GM12891 (cell line): ENCODE data around the gene RIPOR3.

Experiments used
- DNase-seq: peaks from one replicate; pipeline ENCODE4 v3.0.0; 2011; ENCODE audit warnings: low spot score; ENCODE audit not compliant: insufficient read length
- FAIRE-seq: peaks from 2 replicates; lab custom pipeline; 2011; peaks lifted over from hg19 to GRCh38; lab: Jason Lieb, UNC
- PAX5 ChIP-seq: IDR thresholded peaks from 2 replicates; pipeline ENCODE4 v1.6.1; 2011; ENCODE audit warnings: low read length, moderate library complexity, mild to moderate bottlenecking; ENCODE audit not compliant: insufficient read depth, severe bottlenecking
- POLR2A ChIP-seq: IDR thresholded peaks from 2 replicates; pipeline ENCODE4 v1.6.1; 2011; ENCODE audit warnings: low read depth, low read length, control low read depth
- POLR2AphosphoS5 ChIP-seq: IDR thresholded peaks from 2 replicates; pipeline ENCODE4 v1.6.1; 2011; ENCODE audit warnings: low read depth, low read length, control low read depth
- POU2F2 ChIP-seq: IDR thresholded peaks from 2 replicates; pipeline ENCODE4 v1.6.1; 2011; ENCODE audit warnings: low read depth, mild to moderate bottlenecking, control low read depth, low read length, moderate library complexity
- SPI1 ChIP-seq: IDR thresholded peaks from 2 replicates; pipeline ENCODE4 v1.6.1; 2011; ENCODE audit warnings: low read depth, low read length, control low read depth
- TAF1 ChIP-seq: IDR thresholded peaks from 2 replicates; pipeline ENCODE4 v1.6.1; 2011; ENCODE audit warnings: low read depth, low read length, control low read depth

RIPOR3 gene

GRCh38 chr20:50587291-50587961 lies 103.9 kb downstream of the RIPOR3 start:
- TF ChIP-seq POLR2A (peak; percentile 27; the same call in 1 of the 2 replicates), SPI1 (no peak)
- DNase-seq: no peak
- FAIRE-seq: no peak

- FAIRE-seq (no peak), DNase-seq (no peak)
- no peak for TF ChIP-seq PAX5
- no peak for TF ChIP-seq POLR2A
- no peak for TF ChIP-seq TAF1
- TF ChIP-seq SPI1: no peak
- TF ChIP-seq POLR2AphosphoS5: 0 out of 2 replicates have a peak, but pooled peaks have one; percentile 27
- TF ChIP-seq POU2F2: no peak
Measured at GRCh38 chr20:50586531-50587232, 104.7 kb downstream of the RIPOR3 start.

- FAIRE-seq (no peak), DNase-seq (no peak)
- TF ChIP-seq SPI1 (no peak), PAX5 (no peak), POLR2AphosphoS5 (no peak; the same call in 1 of the 2 replicates), POU2F2 (no peak), TAF1 (no peak), POLR2A (no peak)
Measured at GRCh38 chr20:50585678-50586077, 105.7 kb downstream of the RIPOR3 start.

GRCh38 chr20:50585214-50585613 lies 106.1 kb downstream of the RIPOR3 start:
- FAIRE-seq (no peak), DNase-seq (no peak)
- TF ChIP-seq POU2F2: no peak

GRCh38 chr20:50584687-50585086 lies 106.7 kb downstream of the RIPOR3 start:
- DNase-seq: no peak
- FAIRE-seq: no peak
- no peak for TF ChIP-seq TAF1
- TF ChIP-seq POU2F2: no peak
- TF ChIP-seq POLR2A: no peak
- TF ChIP-seq POLR2AphosphoS5: no peak
- no peak for TF ChIP-seq SPI1
- no peak for TF ChIP-seq PAX5

- TF ChIP-seq SPI1 (no peak), POLR2A (peak; percentile 23; the same call in 1 of the 2 replicates)
- DNase-seq: no peak
- FAIRE-seq: no peak
Measured at GRCh38 chr20:50583442-50584150, 107.7 kb downstream of the RIPOR3 start.

GRCh38 chr20:50582591-50583234 lies 108.6 kb downstream of the RIPOR3 start:
- TF ChIP-seq TAF1 (no peak), SPI1 (no peak), PAX5 (peak; percentile 58), POLR2AphosphoS5 (no peak)
- DNase-seq (no peak), FAIRE-seq (no peak)

GRCh38 chr20:50582092-50582491 lies 109.2 kb downstream of the RIPOR3 start:
- FAIRE-seq: no peak
- TF ChIP-seq SPI1: no peak
- no peak for TF ChIP-seq POLR2A
- TF ChIP-seq POLR2AphosphoS5: 0 out of 2 replicates have a peak, but pooled peaks have one; percentile 29
- no peak for TF ChIP-seq POU2F2
- TF ChIP-seq PAX5: no peak
- no peak for TF ChIP-seq TAF1
- no peak for DNase-seq

- no peak for TF ChIP-seq POLR2A
- no peak for TF ChIP-seq PAX5
- TF ChIP-seq SPI1: no peak
- TF ChIP-seq TAF1: no peak
- TF ChIP-seq POLR2AphosphoS5: no peak
- no peak for TF ChIP-seq POU2F2
- FAIRE-seq: no peak
- DNase-seq: no peak
Measured at GRCh38 chr20:50580842-50581544, 110.3 kb downstream of the RIPOR3 start.
